ENCODE results near the gene DRG1.
"Not testable (repeated sequence)": the region's sequence is repeated elsewhere in the genome, so short reads cannot be mapped to it uniquely, and the experiment has no call there.

The DRG1 gene

DNA sequence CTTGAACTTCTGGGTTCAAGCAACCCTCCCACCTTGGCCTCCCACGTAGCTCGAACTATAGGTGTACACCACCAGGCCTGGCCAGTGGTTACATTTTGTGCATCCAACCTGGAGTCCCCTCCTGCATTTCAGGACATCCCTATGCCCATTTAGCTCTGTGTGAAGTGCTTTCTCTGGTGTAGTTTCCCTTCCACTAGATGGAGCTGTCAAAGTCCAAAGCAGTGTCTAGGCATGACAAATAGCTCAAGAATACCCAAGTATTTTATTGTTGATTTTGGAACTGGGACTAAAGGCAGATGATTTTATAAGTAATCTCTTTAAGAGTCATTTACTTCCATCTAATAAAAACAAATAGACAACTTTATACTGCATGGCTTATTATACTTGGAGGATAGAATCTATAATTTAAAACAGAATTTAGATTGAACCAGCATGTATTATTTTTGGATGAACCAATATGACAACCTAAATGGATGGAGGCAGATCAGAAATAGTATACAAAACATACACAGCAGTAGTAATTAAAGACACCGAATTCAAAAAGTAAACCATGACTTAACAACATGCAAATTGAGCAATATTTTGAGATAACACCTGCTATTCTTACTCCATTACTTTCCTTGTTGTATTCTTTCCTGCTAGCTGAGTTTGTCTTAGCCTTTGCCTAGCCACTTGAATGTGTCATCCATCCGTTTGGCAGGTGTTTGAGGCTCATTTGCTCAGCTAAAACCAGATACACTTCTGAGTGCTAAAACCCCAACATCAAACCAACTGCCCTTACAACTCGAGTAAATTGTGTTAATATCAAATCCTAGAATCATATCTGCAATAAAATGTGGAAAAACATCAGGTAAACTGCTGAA, 52.5 kb downstream of the DRG1 start:
- DNase-seq (no peak), ATAC-seq (peak; percentile 61)
- no peak overlapping the region for H3K27ac Mint-ChIP-seq
- H3K4me1 Mint-ChIP-seq, result peaks cover 3% of the 10 kb centered on the region
- H3K27me3 Mint-ChIP-seq, result no peaks in the 10 kb centered on the region
- H3K9me3 Mint-ChIP-seq, result no peaks in the 10 kb centered on the region
- peaks cover 38% of the 10 kb centered on the region for H3K36me3 Mint-ChIP-seq (ENCODE audit: low read depth)
- no peak overlapping the region for H3K4me3 Mint-ChIP-seq

DNA sequence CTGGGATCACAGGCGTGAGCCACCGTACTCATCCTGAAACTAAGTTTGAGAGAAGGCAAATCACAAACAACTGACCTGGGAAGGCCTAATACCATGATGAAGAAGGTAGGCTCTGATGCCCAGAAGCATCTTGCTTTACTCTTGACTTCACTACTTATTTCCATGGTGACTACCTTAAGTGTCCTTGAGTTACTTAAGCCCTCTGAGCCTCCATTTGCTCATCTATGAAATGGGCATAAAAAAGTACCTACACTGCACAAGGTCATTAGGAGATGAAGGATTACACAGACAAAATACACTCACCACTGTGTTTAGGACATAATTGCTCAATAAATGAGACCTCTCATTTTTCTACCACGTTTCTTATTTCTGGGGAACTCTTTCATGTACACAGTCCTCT, 62.3 kb downstream of the DRG1 start:
- H3K27ac Mint-ChIP-seq, result no peak overlapping the region
- ATAC-seq, result no peak
- no peak for DNase-seq
- peaks cover 77% of the 10 kb centered on the region for H3K36me3 Mint-ChIP-seq (ENCODE audit: low read depth)
- H3K9me3 Mint-ChIP-seq, result no peaks in the 10 kb centered on the region
- no peaks in the 10 kb centered on the region for H3K27me3 Mint-ChIP-seq
- no peaks in the 10 kb centered on the region for H3K4me1 Mint-ChIP-seq
- H3K4me3 Mint-ChIP-seq, result no peak overlapping the region

DNA sequence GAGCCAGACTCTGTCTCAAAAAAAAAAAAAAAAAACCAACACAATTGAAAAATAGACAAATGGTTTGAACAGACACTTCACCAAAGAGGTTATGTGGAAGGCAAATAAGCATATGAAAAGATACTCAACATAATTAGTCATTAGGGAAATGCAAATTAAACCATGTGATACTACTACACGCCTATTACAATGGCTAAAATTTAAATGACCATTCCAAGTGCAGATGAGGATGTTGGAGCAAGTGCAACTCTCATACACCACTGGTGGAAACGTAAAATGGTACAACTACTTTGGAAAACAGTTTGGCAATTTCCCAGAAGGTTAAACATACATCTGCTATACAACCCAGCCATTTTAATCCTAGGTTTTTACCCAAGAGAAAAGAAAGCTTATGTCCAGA, 65.9 kb downstream of the DRG1 start:
- H3K4me3 Mint-ChIP-seq, result no peak overlapping the region
- no peak for DNase-seq
- no peak for ATAC-seq
- H3K27me3 Mint-ChIP-seq, result no peaks in the 10 kb centered on the region
- H3K27ac Mint-ChIP-seq, result no peak overlapping the region
- peaks cover 73% of the 10 kb centered on the region for H3K36me3 Mint-ChIP-seq (ENCODE audit: low read depth)
- H3K4me1 Mint-ChIP-seq, result no peaks in the 10 kb centered on the region
- H3K9me3 Mint-ChIP-seq, result no peaks in the 10 kb centered on the region

DNA sequence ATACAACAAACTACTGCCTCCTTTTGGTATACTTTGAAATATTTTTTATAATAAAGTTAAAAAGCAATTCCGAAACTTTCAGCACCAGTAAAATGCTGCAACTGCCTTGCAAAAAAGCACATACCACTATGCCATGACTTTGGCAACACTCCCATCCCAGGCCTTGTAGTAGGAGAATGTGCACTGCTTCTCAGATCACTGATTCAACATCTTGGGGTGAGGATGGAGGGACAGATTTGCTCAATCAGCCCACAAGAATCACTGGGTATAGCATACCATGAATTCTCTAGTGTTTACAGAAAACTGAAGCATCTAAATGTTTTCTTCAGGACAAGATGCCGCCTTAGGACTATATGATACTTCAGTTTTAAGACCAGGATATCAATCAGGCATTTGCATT, 75.3 kb downstream of the DRG1 start:
- ATAC-seq, result no peak
- H3K27ac Mint-ChIP-seq, result no peak overlapping the region
- no peaks in the 10 kb centered on the region for H3K9me3 Mint-ChIP-seq

DNA sequence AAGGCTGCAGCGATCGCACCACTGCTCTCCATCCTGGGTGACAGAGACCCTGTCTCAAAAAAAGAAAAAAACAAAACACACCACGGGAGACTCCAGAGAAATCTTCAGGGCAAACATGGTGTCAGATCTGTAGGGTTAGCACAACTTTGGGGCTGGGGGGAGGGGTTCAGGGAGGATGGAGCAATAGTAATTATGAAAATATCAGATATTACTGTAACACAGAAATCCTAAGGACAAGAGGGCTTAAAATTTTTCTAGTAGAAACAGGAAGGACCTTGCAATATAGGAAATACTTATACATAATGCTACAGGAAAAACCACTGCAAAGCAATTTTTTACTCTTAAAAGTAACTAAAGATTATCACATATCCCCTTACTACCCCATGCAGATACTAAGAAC, 76.4 kb downstream of the DRG1 start:
- Mint-ChIP-seq H3K9me3 (no peaks in the 10 kb centered on the region), H3K36me3 (ENCODE audit: low read depth) (peaks cover 55% of the 10 kb centered on the region), H3K4me3 (no peak overlapping the region), H3K4me1 (peaks cover 13% of the 10 kb centered on the region), H3K27me3 (no peaks in the 10 kb centered on the region), H3K27ac (no peak overlapping the region)
- DNase-seq (no peak), ATAC-seq (no peak)

More for the DNA sequence above, 75.3 kb downstream of the DRG1 start:
- Mint-ChIP-seq H3K27me3 (no peaks in the 10 kb centered on the region), H3K4me1 (peaks cover 13% of the 10 kb centered on the region), H3K4me3 (no peak overlapping the region), H3K36me3 (ENCODE audit: low read depth) (peaks cover 54% of the 10 kb centered on the region)
- no peak for DNase-seq

DNA sequence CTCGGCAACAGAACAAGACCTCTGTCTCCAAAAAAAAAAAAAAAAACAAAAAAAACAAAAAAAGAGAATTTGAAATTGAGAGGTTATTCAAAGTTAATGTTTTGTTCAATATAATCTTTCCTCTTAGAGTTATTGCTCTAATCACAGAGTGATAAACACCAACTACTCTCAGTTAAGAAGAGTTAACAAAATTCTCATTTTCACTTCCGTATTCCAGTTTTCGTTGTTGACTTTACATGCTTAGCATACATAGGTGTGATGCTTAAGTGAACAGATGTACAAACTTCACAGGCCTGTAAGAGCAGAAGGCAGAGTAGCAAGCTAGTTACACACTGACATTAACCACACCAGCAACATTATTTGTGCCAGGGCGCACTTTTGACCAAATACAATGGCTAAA, 77.9 kb downstream of the DRG1 start:
- Mint-ChIP-seq H3K27ac (no peak overlapping the region), H3K4me1 (peaks cover 13% of the 10 kb centered on the region), H3K4me3 (no peak overlapping the region), H3K27me3 (no peaks in the 10 kb centered on the region), H3K36me3 (ENCODE audit: low read depth) (peaks cover 56% of the 10 kb centered on the region), H3K9me3 (no peaks in the 10 kb centered on the region)
- no peak for ATAC-seq
- DNase-seq, result no peak

DNA sequence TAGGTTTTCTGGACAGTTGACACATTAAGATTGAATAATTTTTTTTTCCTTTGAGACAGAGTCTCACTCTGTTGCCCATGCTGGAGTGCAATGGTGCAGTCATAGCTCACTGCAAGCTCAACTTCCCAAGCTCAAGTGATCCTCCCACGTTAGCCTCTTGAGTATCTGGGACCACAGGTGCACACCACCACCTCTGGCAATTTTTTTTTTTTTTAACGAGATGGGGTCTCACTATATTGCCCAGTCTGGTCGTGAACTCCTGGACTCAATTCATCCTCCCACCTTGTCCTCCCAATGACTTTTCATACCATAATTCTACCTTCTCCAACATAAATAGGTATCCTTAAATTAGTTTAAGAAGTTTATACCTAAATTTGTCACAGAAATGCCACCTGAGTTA, 81.7 kb downstream of the DRG1 start:
- no peaks in the 10 kb centered on the region for H3K9me3 Mint-ChIP-seq
- H3K36me3 Mint-ChIP-seq (ENCODE audit: low read depth), result peaks cover 70% of the 10 kb centered on the region
- DNase-seq (no peak), ATAC-seq (no peak)
- no peak overlapping the region for H3K27ac Mint-ChIP-seq
- no peak overlapping the region for H3K4me3 Mint-ChIP-seq
- H3K4me1 Mint-ChIP-seq, result peaks cover 29% of the 10 kb centered on the region
- no peaks in the 10 kb centered on the region for H3K27me3 Mint-ChIP-seq

DNA sequence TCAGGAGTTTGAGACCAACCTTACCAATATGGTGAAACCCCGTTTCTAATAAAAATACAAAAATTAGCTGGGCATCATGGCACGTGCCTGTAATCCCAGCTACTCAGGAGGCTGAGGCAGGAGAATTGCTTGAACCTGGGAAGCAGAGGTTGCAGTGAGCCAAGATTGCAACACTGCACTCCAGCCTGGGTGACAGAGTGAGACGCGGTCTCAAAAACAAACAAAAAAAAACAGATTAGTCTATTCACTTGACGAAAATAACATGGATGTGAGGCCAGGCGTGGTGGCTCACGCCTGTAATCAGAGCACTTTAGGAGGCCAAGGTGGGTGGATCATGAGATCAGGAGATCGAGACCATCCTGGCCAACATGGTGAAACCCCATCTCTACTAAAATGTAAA, 83.1 kb downstream of the DRG1 start:
- not testable (repeated sequence) for DNase-seq, H3K27me3 Mint-ChIP-seq, H3K9me3 Mint-ChIP-seq, H3K4me3 Mint-ChIP-seq, ATAC-seq, H3K27ac Mint-ChIP-seq
- peaks cover 77% of the 10 kb centered on the region for H3K36me3 Mint-ChIP-seq (ENCODE audit: low read depth)
- peaks cover 31% of the 10 kb centered on the region for H3K4me1 Mint-ChIP-seq

All from activated naive CD8-positive, alpha-beta T cell treated with anti-CD3 and anti-CD28 coated beads, Interleukin-2, amount 50 U/mL, for 24 hours (primary cell).